HG02840 (cell line): ENCODE results near the gene FAM229A.

Experiments used
- ATAC-seq: cut with Tn5 transposase; IDR thresholded peaks from one replicate; pipeline ENCODE4 v1.9.1; 2021; ENCODE audit warnings: mild to moderate bottlenecking, moderate library complexity, moderate number of reproducible peaks; ENCODE audit not compliant: unreplicated experiment, low FRiP score

Gene FAM229A

GRCh38 chr1:32351399-32352238 lies 10.7 kb downstream of the FAM229A start:
- ATAC-seq, result peak; percentile 82

- peak; percentile 33 for ATAC-seq
Measured at GRCh38 chr1:32350785-32351398, 11.4 kb downstream of the FAM229A start.

- no peak for ATAC-seq
Measured at GRCh38 chr1:32349211-32349708, 13.0 kb downstream of the FAM229A start.

- no peak for ATAC-seq
Measured at GRCh38 chr1:32346532-32347157, 15.6 kb downstream of the FAM229A start.

GRCh38 chr1:32345289-32345827 lies 16.9 kb downstream of the FAM229A start:
- ATAC-seq, result no peak

- ATAC-seq, result no peak
Measured at GRCh38 chr1:32342704-32343103, 19.6 kb downstream of the FAM229A start.

- no peak for ATAC-seq
Measured at GRCh38 chr1:32341971-32342370, 20.3 kb downstream of the FAM229A start.

- ATAC-seq, result no peak
Measured at GRCh38 chr1:32341186-32341757, 21.0 kb downstream of the FAM229A start.

GRCh38 chr1:32339363-32339978 lies 22.8 kb downstream of the FAM229A start:
- ATAC-seq, result no peak

GRCh38 chr1:32338637-32339145 lies 23.6 kb downstream of the FAM229A start:
- no peak for ATAC-seq

GRCh38 chr1:32337855-32338636 lies 24.2 kb downstream of the FAM229A start:
- ATAC-seq, result no peak

- ATAC-seq, result no peak
Measured at GRCh38 chr1:32336963-32337675, 25.2 kb downstream of the FAM229A start.

GRCh38 chr1:32336591-32336932 lies 25.7 kb downstream of the FAM229A start:
- no peak for ATAC-seq

- peak; percentile 44 for ATAC-seq
Measured at GRCh38 chr1:32335790-32336590, 26.3 kb downstream of the FAM229A start, which contains the start of gene MARCKSL1. MARCKSL1 (minus strand) TSS chr1:32336233; CDS start chr1:32336033, 200 bp downstream.

GRCh38 chr1:32335535-32335789 lies 26.8 kb downstream of the FAM229A start:
- no peak for ATAC-seq

- no peak for ATAC-seq
Measured at GRCh38 chr1:32334864-32335534, 27.3 kb downstream of the FAM229A start.

GRCh38 chr1:32334274-32334861 lies 27.9 kb downstream of the FAM229A start:
- no peak for ATAC-seq
